Putamen (tissue), 1 donor: ENCODE data around the gene NCCRP1.
"Not testable (repeated sequence)": the region's sequence is repeated elsewhere in the genome, so short reads cannot be mapped to it uniquely, and the experiment has no call there.

Experiments
- DNase-seq: peaks from one replicate; pipeline ENCODE4 v3.0.0-alpha.2; 2016; ENCODE audit warnings: low spot score

The NCCRP1 gene

DNA sequence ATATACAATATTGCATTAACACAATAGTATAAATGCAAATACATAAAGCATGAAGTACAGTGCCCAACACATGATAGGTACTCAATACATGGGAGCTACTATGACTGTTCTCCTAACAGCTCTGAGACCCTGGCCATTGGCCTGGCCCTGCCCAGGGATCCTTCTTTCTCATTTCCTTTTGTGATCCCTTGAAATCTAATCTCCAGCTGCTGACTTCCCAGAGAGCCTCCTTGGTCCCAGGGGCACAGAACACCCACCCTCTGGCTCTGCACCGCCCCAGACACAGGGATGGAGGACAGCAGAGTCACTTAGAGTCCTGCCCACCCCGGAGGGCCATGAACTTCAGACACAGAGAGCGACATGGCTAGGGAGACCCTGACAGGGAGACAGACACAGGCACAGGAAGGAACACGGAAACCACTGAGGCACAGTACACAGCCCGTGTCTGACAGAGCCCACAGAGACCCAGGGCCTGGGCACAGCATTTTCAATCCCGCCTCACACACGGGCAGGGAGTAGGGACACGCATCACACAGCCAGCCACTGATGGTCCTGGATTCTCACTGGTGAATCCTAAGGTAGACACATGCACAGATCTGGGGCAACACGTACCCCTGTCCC is 11.5 kb downstream of the NCCRP1 start:
- DNase-seq: no peak

DNA sequence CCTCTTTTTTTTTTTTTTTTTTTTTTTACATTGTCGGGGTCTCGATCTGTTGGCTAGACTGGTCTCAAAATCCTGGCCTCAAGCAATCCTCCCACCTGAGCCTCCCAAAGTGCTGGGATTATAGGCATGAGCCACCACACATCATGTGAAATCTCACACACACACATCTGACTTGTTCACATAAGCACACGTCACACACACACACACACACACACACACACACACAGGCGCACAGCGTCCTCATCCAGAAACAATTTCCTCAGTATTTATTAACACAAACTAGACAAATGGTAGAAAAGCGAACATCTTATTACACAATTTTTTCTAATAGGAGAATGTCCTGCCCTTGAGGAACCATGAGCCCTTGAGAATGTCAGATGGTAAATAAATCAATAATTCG is 12.4 kb downstream of the NCCRP1 start:
- DNase-seq: no peak

DNA sequence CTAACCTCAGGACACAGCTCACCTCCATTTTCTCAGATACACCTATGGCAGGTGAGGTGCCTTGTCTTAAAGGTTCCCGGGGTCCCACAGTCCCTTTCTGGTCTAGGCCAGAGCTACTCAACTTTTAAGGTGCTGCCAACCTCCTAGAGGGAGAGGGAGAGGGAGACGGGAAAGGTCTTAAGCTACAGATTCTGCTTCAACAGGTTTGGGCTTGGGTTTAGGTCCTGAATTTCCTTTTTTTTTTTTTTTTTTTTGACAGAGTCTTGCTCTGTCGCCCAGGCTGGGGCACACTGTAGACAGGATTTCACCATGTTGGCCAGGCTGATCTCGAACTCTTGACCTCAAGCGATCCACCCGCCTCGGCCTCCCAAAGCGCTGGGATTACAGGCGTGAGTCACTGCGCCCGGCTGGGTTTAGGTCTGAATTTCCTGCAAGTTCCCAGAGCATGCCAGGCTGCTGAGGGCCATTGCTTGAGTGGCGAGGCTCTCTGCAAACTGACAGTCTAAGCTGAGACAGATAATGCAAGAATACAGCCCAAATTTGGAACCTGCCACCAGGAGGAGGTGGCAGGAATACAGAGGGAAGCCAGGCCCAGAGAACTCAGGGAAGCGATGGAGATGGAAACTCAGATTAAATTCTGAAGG is 15.1 kb downstream of the NCCRP1 start:
- no peak for DNase-seq

GRCh38 chr19:39212375-39212742 is 15.6 kb downstream of the NCCRP1 start:
- DNase-seq: no peak

GRCh38 chr19:39215323-39215722 is 18.6 kb downstream of the NCCRP1 start:
- DNase-seq: not testable (repeated sequence)

DNA sequence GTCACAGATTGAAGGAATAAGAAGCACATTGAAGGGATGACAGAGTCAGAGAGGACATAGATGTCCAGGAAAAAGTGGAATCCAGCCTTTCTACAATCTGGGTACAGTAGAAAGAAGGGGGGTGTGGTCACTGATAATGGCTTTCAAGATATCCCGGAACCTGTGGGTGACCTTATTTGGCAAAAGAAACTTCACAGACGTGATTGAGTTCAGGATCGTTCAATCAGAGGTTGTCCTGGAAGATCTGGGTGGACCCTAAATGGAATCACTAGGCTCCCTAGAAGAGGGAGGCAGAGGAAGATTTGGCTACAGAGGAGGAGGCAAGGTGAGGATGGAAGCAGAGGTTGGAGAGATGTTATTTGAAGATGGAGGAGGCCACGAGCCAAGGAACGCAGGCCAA is 20.3 kb downstream of the NCCRP1 start:
- DNase-seq: no peak

- no peak for DNase-seq
These were observed 21.7 kb downstream of the NCCRP1 start for GRCh38 chr19:39218230-39219007.

DNA sequence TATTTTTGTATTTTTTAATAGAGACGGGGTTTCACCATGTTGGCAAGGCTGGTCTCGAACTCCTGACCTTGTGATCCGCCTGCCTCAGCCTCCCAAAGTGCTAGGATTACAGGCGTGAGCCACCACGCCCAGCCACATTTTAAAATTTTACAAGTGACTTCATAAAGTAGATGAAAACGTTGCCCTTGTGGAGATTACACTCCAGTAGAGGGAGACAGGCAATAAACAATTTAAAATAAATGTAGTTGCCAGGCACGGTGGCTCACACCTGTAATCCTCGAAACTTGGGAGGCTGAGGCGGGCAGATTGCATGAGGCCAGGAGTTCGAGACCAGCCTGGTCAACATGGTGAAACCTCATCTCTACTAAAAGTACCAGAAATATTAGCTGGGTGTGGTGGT is 22.3 kb downstream of the NCCRP1 start:
- not testable (repeated sequence) for DNase-seq

DNA sequence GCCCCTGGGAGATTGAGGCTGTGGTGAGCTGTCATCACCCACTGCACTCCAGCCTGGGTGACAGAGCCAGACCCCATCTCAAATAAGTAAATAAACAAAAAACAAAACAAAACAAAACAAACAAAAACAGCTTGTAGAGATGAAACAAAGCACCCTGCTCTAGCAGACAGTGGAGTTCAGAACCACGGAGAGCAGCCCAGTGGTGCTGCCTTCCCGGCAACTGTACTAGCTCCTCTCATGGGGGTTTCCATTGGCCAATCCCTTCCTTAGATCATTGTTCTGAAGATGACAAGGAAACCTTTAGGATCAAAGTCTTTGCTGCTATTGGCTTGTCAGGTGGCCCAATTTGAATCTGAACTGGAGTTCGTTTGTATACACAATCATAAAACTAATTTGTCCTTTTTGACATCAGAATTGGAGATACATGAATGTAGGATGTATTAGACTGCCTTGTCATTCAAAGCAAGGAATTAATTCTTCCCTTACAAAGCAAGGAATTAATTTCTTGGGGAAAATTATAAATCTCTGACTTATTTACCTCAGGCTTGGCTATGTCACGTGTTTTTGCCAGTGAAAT is 27.0 kb downstream of the NCCRP1 start:
- no peak for DNase-seq

- no peak for DNase-seq
These were observed 28.1 kb downstream of the NCCRP1 start for GRCh38 chr19:39224910-39225309.

DNA sequence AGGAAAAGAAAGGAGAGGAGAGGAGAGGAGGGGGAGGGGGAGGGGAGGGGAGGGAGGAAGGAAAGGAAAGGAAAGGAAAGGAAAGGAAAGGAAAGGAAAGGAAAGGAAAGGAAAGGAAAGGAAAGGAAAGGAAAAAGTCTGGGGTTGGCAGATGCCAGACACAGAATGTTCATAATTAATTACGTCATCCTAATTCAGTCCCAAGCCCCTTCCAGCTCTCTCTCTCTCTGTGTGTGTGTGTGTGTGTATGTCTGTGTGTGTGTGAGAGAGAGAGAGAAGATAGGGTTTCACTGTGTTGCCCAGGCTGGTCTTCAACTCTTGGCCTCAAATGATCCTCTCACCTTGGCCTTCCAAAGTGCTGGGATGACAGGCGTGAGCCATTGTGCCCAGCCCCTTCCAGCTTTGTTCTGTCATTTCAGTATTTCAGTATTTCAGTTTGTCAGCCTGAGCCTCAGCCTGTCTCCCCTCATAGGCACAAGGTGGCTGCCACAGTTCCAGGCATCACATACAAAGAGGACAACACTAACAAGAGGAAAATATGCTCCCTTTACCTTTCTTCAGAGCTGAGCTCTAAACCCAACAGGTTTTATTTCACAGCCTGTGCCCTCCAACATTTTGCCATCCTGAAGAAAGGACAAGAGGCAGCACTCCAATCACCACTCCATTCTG is 33.5 kb downstream of the NCCRP1 start:
- no peak for DNase-seq

- DNase-seq: no peak
These were observed 35.9 kb downstream of the NCCRP1 start for GRCh38 chr19:39232708-39233107.

DNA sequence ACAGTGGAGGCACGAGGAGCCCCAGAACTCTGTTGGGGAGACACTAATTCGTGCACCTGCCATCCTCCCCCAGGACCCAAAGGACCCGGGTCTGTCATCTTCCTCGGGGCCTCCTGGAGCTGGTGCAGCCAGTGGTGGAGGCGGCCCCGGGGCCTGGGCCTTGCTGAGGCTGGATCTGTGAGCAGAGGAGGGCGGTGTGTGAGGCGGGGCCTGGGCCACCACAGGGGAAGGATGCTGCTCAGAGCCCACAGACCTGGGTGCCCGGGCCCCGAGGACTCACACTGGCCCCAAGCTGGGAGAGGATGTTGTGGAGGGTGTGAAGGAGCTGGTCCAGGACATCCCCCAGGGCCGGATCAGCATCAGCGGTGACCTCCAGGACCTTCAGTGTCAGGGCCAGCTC is 39.8 kb downstream of the NCCRP1 start:
- no peak for DNase-seq

DNA sequence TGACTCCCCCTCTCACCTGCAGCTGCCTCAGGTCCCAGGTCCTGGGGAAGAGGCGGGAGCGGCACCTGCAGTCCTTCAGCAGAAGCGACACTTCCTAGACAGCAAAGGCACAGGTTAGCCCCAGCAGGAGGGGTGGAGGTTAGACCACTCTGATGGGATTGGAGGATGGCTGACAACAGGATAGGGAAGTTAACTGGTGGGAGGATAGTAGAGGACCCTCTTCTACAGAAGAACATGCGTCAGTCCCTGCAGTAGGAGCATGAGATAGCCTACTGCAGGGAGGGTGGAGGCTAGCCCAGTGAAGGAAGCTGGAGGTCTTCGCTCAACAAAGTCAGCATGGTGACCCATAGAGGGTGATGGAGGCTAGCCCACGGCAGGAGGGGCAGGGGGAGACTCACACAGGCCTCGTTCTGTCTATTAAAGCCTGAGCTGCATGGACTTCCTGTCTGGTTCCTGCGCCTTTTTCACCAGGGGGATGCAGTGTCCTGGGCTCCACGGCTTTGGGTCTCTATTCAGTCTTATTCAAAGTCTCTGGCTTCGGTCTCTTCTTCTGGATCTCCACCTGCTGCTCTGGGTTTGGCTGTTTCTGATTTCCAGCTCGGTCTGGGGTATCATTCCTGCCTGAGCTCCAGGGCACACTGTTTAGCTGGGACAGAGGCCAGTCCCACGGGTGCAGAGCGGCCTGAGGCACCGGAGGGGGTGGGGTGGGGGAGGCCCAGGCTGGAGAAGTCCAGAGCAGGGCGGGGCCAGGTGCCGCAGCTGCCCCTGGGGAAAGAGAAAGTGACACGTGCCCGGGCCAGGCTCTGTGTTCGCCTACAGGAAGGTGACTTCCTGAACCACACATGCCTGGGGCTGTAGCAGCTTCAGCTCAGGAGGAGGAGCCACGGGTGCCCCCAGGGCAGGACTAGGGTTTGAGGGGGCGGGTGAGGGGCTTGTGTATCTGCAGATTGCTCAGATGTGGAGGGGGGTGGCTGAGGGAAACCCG is 40.7 kb downstream of the NCCRP1 start:
- no peak for DNase-seq

- DNase-seq: no peak
These were observed 41.4 kb downstream of the NCCRP1 start for GRCh38 chr19:39238209-39238608.

DNA sequence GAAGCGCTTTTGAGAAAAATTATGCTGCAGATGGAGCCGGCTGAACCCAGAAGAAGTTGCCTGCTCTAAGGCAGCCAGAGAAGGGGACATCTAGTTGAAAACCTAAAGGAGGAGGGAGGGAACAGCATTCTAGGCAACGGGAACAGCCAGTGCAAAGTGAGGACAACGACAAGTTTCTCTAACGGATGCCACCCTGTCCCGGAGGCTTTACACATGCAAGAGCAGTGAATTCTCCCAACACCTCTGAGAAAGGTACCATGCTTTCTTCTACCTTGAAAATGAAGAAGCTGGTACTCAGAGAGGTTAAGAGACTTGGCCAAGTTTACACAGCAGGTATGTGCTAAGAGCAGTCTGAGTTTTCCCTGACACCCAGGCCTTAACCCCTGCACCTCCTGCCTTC is 42.2 kb downstream of the NCCRP1 start:
- no peak for DNase-seq

- DNase-seq: no peak
These were observed 43.7 kb downstream of the NCCRP1 start for GRCh38 chr19:39240421-39240820.

GRCh38 chr19:39243741-39244140 is 47.0 kb downstream of the NCCRP1 start:
- not testable (repeated sequence) for DNase-seq

GRCh38 chr19:39244410-39245100 is 47.8 kb downstream of the NCCRP1 start, which contains the start of gene IFNL3:
TSS of gene IFNL3 (minus strand) at chr19:39245006. CDS start at chr19:39244967, 39 bp downstream.
- DNase-seq: not testable (repeated sequence)

GRCh38 chr19:39245166-39245565 is 48.4 kb downstream of the NCCRP1 start:
- DNase-seq: not testable (repeated sequence)
